Mesothelial cell of epicardium (in vitro differentiated cells): ENCODE results near the gene SCARB1. TPM values are rescaled to one million over a fixed set of nuclear protein-coding genes. Genes with fewer than 3 reads are reported as not detected.

Source experiments
- DNase-seq, 2 experiments: peaks; one replicate each; pipeline ENCODE4 v3.0.0; 2021; ENCODE audit warnings: low spot score in 2 of 2; ENCODE audit not compliant: unreplicated experiment in 2 of 2
- H3K27ac Mint-ChIP-seq: 2 replicates; pipeline ENCODE4 v1.8.0; 2021; ENCODE audit warnings: mixed read lengths
- H3K27me3 Mint-ChIP-seq: 2 replicates; pipeline ENCODE4 v1.8.0; 2021; ENCODE audit warnings: low read depth, mixed read lengths
- H3K36me3 Mint-ChIP-seq: 2 replicates; pipeline ENCODE4 v1.8.0; 2021; ENCODE audit warnings: mixed read lengths
- H3K4me1 Mint-ChIP-seq: 2 replicates; pipeline ENCODE4 v1.8.0; 2021; ENCODE audit warnings: mixed read lengths
- H3K4me3 Mint-ChIP-seq: 2 replicates; pipeline ENCODE4 v1.8.0; 2021; ENCODE audit warnings: mild to moderate bottlenecking, moderate library complexity, mixed read lengths
- H3K9me3 Mint-ChIP-seq: 2 replicates; pipeline ENCODE4 v1.8.0; 2021; ENCODE audit warnings: mixed read lengths
- total RNA-seq: library from RNA; stranded (reverse); gene quantifications from 3 replicates; pipeline ENCODE4 v1.2.1, GENCODE V29; 2021
- TF ChIP-seq, protein P1 (sequence below): fragments of 200-600 bp; sonication (generic); IDR thresholded peaks from one replicate; pipeline ENCODE4 v1.5.0; 2021; ENCODE audit warnings: antibody characterized with exemption; ENCODE audit not compliant: unreplicated experiment

Gene SCARB1
- total RNA-seq, 1 donor from 2014 or later: 40.2 TPM

DNA sequence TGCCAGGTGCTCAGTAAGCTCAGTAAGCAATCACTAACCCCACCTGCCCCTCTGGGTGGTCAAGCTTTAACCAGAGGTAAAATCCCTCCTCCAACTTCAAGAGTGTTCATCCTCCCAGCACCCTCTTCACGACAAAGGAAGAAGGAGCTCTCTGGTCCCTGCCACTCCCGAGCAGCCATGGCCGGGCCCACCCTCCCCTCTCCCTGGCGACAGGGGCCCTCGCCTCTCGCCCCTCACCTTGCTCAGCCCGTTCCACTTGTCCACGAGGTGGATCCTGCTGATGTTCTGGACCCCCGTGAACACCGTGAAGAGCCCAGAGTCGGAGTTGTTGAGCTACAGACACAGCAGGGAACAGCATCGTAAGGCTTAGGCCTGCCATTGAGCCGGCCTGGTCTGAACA is 52.0 kb downstream of the SCARB1 start:
- Mint-ChIP-seq H3K4me3 (no peak overlapping the region), H3K36me3 (peaks cover 34% of the 10 kb centered on the region), H3K27ac (no peak overlapping the region), H3K9me3 (no peaks in the 10 kb centered on the region), H3K27me3 (no peaks in the 10 kb centered on the region), H3K4me1 (no peaks in the 10 kb centered on the region)
- no peak for DNase-seq
- TF ChIP-seq, protein P1, sequence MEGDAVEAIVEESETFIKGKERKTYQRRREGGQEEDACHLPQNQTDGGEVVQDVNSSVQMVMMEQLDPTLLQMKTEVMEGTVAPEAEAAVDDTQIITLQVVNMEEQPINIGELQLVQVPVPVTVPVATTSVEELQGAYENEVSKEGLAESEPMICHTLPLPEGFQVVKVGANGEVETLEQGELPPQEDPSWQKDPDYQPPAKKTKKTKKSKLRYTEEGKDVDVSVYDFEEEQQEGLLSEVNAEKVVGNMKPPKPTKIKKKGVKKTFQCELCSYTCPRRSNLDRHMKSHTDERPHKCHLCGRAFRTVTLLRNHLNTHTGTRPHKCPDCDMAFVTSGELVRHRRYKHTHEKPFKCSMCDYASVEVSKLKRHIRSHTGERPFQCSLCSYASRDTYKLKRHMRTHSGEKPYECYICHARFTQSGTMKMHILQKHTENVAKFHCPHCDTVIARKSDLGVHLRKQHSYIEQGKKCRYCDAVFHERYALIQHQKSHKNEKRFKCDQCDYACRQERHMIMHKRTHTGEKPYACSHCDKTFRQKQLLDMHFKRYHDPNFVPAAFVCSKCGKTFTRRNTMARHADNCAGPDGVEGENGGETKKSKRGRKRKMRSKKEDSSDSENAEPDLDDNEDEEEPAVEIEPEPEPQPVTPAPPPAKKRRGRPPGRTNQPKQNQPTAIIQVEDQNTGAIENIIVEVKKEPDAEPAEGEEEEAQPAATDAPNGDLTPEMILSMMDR: no peak

DNA sequence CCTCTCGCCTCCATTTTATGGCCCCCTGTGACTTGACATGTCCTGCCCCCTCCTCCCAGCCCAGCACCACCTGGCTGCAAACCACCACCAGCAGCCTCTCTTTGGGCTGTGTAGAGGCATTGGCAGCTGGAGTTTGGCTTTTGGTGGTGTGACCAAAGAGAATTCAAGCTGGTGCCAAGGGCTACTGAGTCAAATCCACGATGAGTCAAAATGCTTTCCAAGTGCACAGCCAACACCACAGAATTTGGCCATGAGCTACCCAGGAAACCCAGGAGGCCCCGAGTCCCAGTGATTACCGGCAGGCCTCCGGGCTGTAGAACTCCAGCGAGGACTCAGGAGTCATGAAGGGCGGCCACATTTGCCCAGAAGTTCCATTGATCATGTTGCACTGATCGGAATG is 53.8 kb downstream of the SCARB1 start:
- H3K9me3 Mint-ChIP-seq: no peaks in the 10 kb centered on the region
- peaks cover 38% of the 10 kb centered on the region for H3K36me3 Mint-ChIP-seq
- H3K4me3 Mint-ChIP-seq: no peak overlapping the region
- no peak for DNase-seq
- no peaks in the 10 kb centered on the region for H3K4me1 Mint-ChIP-seq
- no peaks in the 10 kb centered on the region for H3K27me3 Mint-ChIP-seq
- H3K27ac Mint-ChIP-seq: no peak overlapping the region
- TF ChIP-seq, protein P1: no peak

DNA sequence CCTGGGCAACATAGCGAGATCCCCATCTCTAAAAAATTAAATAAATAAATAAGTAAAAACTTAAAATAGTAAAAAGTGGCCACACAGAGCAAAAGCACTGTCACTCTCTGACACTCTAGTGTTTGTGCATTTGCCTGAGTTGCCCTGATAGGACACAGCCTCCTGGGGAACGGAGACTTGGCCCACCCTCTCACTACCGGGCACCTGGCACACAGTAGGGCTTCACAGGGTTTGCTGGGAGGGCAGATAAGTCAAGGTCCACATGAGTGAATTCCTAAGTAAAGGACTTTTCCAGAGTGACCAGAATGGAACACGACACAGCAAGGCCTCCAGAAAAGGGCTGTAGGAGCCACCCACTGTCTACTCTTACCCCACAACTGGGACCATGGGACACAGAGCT is 54.3 kb downstream of the SCARB1 start:
- Mint-ChIP-seq H3K4me1 (no peaks in the 10 kb centered on the region), H3K9me3 (no peaks in the 10 kb centered on the region), H3K4me3 (no peak overlapping the region), H3K36me3 (peaks cover 35% of the 10 kb centered on the region), H3K27ac (no peak overlapping the region), H3K27me3 (no peaks in the 10 kb centered on the region)
- TF ChIP-seq, protein P1: no peak
- no peak for DNase-seq

GRCh38 chr12:124808272-124808671 is 55.4 kb downstream of the SCARB1 start:
- no peak for DNase-seq
- Mint-ChIP-seq H3K9me3 (no peaks in the 10 kb centered on the region), H3K36me3 (peaks cover 28% of the 10 kb centered on the region), H3K4me1 (no peaks in the 10 kb centered on the region), H3K4me3 (no peak overlapping the region), H3K27ac (no peak overlapping the region), H3K27me3 (no peaks in the 10 kb centered on the region)
- TF ChIP-seq, protein P1: no peak

DNA sequence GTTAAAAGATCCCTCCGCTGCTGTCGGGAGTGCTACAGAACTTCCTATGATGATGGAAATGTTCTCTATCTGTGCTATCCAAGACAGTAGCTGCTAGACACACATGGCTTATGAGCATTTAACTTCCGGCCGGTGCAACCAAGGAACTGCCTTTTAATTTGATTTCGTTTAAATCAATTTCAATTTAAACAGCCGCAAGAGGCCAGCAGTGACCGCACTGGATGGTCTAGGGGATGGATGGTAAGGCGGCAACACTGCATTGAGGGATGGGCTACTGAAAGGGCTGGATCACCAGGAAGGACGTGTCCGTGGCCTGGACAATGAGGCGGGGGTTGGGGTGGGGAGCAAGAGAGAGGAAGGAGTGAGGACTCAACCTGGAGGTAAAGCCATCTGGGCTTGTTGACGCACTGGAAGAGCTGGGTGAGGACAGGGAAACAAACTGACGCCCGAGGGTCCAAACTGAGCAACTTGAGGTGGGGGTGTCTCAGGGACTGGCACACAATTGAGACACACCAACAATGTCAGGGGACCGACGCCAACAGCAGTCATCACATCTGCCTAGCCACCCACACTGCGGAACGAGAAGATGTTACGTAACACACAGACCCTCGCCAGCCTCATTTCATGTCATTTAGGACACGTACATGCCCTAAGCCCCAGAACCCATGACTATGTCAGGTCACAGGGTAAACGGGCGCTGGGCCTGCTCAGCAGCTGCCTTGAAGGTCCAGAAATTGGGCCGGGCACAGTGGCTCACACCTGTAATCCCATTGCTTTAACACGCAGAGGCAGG is 57.6 kb downstream of the SCARB1 start:
- no peaks in the 10 kb centered on the region for H3K9me3 Mint-ChIP-seq
- H3K27me3 Mint-ChIP-seq: no peaks in the 10 kb centered on the region
- H3K36me3 Mint-ChIP-seq: peaks cover 23% of the 10 kb centered on the region
- no peak overlapping the region for H3K27ac Mint-ChIP-seq
- H3K4me3 Mint-ChIP-seq: no peak overlapping the region
- DNase-seq: no peak
- H3K4me1 Mint-ChIP-seq: peaks cover 2% of the 10 kb centered on the region
- TF ChIP-seq, protein P1: no peak
